Central memory CD8-positive, alpha-beta T cell (primary cell): ENCODE results near the gene BRD9.
A peak's percentile ranks its signal among the peaks of the same experiment; 100 is the strongest.
"Not testable (repeated sequence)": the region's sequence is repeated elsewhere in the genome, so short reads cannot be mapped to it uniquely, and the experiment has no call there.

ENCODE experiments used
- ATAC-seq: fragments of 150-1000 bp; cut with Tn5 transposase; replicated peaks from 2 replicates; pipeline ENCODE4 v1.10.0; 2022; ENCODE audit warnings: mild to moderate bottlenecking, moderate FRiP score, moderate number of reproducible peaks; ENCODE audit not compliant: poor library complexity, severe bottlenecking; ENCODE audit errors: extremely low read depth
- DNase-seq, 2 donors: peaks; one replicate each; pipeline ENCODE4 v3.0.0; 2021; ENCODE audit warnings: low spot score in 2 of 2
- H3K27ac Mint-ChIP-seq: one replicate; pipeline ENCODE4 v1.8.0; 2022; ENCODE audit warnings: low read depth, mild to moderate bottlenecking, moderate library complexity, mixed read lengths
- H3K27me3 Mint-ChIP-seq: one replicate; pipeline ENCODE4 v1.8.0; 2022; ENCODE audit warnings: mixed read lengths
- H3K36me3 Mint-ChIP-seq: one replicate; pipeline ENCODE4 v1.8.0; 2022; ENCODE audit warnings: mild to moderate bottlenecking, moderate library complexity, mixed read lengths; ENCODE audit not compliant: insufficient read depth
- H3K4me1 Mint-ChIP-seq: one replicate; pipeline ENCODE4 v1.8.0; 2022; ENCODE audit warnings: mixed read lengths
- H3K4me3 Mint-ChIP-seq: one replicate; pipeline ENCODE4 v1.8.0; 2022; ENCODE audit warnings: mild to moderate bottlenecking, moderate library complexity, mixed read lengths
- H3K9me3 Mint-ChIP-seq: one replicate; pipeline ENCODE4 v1.8.0; 2022; ENCODE audit warnings: mixed read lengths

BRD9 gene

DNA sequence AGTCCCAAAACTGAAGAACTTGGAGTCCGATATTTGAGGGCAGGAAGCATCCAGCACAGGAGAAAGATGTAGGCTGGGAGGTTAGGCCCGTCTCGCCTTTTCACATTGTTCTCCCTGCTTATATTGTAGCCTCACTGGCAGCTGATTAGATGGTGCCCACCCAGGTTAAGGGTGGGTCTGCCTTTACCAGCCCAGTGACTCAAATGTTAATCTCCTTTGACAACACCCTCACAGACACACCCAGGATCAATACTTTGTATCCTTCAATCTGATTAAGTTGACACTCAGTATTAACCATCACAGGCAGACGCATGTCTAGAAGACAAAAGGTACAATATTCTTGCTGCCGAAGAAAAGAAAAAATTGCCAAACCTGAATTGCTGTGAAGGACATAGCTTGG lies 26.1 kb upstream of the BRD9 start:
- H3K4me3 Mint-ChIP-seq, H3K4me1 Mint-ChIP-seq, H3K27me3 Mint-ChIP-seq, H3K27ac Mint-ChIP-seq, ATAC-seq, H3K36me3 Mint-ChIP-seq, DNase-seq, H3K9me3 Mint-ChIP-seq: not testable (repeated sequence)

DNA sequence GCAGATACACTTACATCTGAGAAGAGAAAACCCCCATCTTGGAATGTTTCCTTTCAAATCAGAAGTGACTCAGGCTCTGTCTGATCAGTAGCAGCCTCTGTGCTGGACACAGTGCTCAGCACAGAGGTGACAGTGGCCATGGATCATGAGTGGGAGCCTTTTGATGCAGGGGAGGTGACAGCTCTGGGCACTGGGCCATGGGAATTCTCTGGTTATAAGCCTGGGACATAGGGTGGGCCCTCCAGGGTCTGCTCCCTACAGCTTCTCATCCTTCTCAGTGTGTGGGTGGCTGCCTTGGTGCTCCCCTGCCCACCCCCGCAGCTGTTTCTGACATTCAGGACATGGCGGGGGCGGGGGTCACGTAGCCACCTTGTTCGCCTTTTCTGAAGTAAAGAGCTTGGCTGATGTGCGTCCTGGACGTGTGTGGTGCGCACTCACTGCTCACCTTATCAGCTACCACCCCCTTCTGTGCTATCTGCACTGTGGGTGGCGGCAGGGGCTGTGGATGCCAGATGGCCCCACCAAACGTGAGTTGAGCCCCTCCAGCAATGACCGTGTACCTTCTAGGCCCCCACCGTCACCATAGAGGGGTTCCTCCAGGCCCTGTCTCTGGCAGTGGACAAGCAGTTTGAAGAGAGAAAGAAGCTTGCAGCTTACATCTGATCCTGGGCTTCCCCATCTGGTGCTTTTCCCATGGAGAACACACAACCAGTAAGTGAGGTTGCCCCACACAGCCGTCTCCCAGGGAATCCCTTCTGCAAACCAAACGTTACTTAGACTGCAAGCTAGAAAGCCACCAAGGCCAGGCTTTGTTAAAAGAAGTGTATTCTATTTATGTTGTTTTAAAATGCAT lies 24.1 kb upstream of the BRD9 start:
- ATAC-seq: no peak
- no peak overlapping the region for H3K27ac Mint-ChIP-seq

DNA sequence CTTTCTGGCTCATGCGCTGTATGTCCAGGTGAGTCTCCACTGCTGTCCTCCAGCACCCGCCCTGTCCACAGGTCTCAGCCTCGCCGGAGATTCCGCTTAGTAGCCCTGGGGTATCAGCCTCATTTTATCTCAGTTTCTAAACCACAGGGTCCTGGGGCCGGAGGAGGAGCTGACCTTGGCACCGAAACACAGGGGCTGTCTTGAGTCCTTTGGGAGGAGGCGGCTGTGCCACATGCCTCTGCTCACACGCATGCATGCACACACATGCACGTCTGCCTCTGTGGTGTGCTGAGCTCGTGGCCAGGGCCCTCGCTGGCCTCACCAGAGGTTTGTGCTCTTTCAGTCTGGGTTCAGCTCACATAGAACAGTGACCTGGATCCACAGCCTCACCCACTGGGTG lies 23.3 kb upstream of the BRD9 start:
- Mint-ChIP-seq H3K36me3 (no peaks in the 10 kb centered on the region), H3K4me1 (no peaks in the 10 kb centered on the region), H3K4me3 (no peak overlapping the region), H3K27me3 (no peaks in the 10 kb centered on the region), H3K9me3 (no peaks in the 10 kb centered on the region), H3K27ac (no peak overlapping the region)
- DNase-seq: no peak
- ATAC-seq: no peak

More for the DNA sequence above, 24.1 kb upstream of the BRD9 start:
- no peak for DNase-seq
- Mint-ChIP-seq H3K36me3 (no peaks in the 10 kb centered on the region), H3K27me3 (no peaks in the 10 kb centered on the region), H3K4me1 (no peaks in the 10 kb centered on the region), H3K4me3 (no peak overlapping the region), H3K9me3 (no peaks in the 10 kb centered on the region)

DNA sequence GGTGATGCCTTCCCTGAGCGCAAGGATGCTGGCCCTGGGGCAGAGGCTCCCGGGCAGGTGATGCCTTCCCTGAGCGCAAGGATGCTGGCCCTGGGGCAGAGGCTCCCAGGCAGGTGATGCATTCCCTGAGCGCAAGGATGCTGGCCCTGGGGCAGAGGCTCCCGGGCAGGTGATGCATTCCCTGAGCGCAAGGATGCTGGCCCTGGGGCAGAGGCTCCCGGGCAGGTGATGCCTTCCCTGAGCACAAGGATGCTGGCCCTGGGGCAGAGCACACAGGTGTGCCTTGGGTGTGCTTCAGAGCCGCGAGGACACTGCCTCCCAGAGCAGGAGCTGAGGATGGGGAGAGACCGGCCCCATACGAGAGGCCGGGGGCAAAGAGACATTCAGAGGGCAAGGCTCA lies 22.7 kb upstream of the BRD9 start:
- H3K27ac Mint-ChIP-seq, H3K9me3 Mint-ChIP-seq, H3K36me3 Mint-ChIP-seq: not testable (repeated sequence)

DNA sequence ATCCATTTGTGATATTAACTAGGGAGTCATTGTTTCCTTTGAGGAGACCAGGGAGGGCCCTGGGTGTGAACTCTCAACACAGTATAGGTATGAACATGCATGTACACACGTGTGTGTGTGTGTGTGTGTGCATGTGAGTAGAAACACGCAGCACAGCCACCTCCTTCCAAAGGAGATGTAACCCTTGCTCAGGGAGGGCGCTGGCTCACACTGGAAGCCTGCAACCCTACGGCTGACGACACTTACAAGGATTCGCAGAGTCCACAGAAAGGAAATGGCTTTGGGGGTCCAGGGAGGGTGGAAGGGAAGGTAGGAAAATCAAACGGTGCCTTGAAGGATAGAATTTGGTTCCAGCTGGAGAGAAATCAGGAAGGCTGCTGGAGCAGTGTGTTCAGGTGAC lies 22.0 kb upstream of the BRD9 start:
- ATAC-seq (no peak), DNase-seq (no peak)
- H3K27ac Mint-ChIP-seq: no peak overlapping the region
- no peaks in the 10 kb centered on the region for H3K4me1 Mint-ChIP-seq
- no peaks in the 10 kb centered on the region for H3K27me3 Mint-ChIP-seq
- no peaks in the 10 kb centered on the region for H3K9me3 Mint-ChIP-seq
- H3K36me3 Mint-ChIP-seq: no peaks in the 10 kb centered on the region
- no peak overlapping the region for H3K4me3 Mint-ChIP-seq

More for the DNA sequence above, 22.7 kb upstream of the BRD9 start:
- not testable (repeated sequence) for H3K4me1 Mint-ChIP-seq, H3K4me3 Mint-ChIP-seq, H3K27me3 Mint-ChIP-seq, ATAC-seq, DNase-seq

DNA sequence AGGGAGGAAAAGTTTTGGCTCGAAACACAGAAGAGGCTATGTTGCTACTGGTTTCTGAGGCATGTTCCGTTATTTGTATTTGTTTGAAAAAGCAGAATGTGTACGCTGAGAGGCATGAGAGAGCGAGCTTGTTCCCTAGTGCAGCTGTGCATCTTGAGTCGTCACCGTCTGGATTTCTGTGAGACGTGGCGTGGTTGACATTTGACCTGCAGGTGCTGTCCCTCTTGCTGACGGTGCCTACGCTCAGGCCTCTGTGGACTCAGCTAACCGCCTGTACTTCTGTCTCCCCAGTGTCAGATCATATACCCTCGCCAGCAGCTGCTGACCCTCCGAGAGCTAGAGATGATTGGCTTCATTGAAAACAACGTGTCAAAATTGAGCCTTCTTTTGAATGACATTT lies 21.6 kb upstream of the BRD9 start:
- peaks cover 2% of the 10 kb centered on the region for H3K36me3 Mint-ChIP-seq
- no peaks in the 10 kb centered on the region for H3K27me3 Mint-ChIP-seq
- ATAC-seq: no peak
- H3K27ac Mint-ChIP-seq: peak overlapping the region; percentile 15
- H3K4me3 Mint-ChIP-seq: no peak overlapping the region
- no peaks in the 10 kb centered on the region for H3K9me3 Mint-ChIP-seq
- H3K4me1 Mint-ChIP-seq: no peaks in the 10 kb centered on the region
- DNase-seq: no peak

DNA sequence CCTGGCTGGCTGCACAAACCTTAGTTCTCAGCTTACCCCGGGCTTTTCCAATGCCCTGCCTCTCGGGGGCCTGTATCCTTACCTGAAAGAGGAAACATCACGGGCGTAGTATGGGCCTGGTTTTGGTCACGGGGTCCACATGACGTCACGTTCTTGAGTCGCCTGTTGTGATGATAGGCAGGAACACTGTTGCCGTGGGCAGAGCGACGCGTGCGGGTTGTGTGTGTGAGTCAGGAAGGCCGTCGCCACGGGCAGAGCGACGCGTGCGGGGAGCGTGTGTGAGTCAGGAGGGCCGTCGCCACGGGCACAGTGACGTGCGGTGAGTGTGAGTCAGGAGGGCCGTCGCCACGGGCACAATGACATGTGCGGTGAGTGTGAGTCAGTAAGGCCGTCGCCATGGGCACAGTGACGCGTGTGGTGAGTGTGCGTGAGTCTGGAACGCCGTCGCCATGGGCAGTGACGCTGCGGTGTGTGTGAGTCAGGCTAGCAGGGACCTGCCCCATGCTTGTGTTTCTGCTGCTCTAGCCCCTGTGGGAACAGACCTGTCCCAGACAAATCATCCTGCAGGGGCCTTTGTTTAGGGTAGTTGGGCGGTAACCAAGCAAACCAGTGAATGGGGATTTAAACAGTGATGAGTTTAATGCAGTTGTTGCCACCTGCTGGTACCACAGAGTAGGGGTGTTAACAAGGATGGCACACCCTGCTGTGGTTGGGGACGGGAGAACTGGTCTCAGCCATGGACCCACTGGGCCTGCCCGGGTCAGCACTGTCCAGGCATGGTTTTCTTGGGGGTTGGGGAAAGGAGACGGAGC lies 19.9 kb upstream of the BRD9 start:
- Mint-ChIP-seq H3K27ac (peak overlapping the region; percentile 76), H3K4me3 (peak overlapping the region; percentile 49), H3K9me3 (no peaks in the 10 kb centered on the region), H3K27me3 (no peaks in the 10 kb centered on the region), H3K4me1 (no peaks in the 10 kb centered on the region), H3K36me3 (peaks cover 2% of the 10 kb centered on the region)
- ATAC-seq: peak; percentile 91
- peak; percentile 43 to 54 for DNase-seq

DNA sequence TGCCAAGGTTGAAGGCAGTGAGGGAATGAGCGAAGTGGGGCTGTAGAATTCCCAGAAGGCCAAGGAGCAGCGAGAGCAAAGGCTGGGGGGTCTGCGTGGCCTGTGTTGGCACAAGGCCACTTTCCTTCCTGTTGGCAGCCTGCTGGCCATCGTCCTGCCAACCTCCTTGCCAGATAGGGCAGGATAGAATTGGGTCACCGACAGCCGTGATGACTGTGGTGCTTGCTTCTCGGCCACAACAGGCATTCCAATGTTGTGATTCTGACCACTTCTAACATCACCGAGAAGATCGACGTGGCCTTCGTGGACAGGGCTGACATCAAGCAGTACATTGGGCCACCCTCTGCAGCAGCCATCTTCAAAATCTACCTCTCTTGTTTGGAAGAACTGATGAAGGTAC lies 19.0 kb upstream of the BRD9 start:
- H3K36me3 Mint-ChIP-seq: peaks cover 2% of the 10 kb centered on the region
- H3K27me3 Mint-ChIP-seq: no peaks in the 10 kb centered on the region
- H3K4me3 Mint-ChIP-seq: no peak overlapping the region

DNA sequence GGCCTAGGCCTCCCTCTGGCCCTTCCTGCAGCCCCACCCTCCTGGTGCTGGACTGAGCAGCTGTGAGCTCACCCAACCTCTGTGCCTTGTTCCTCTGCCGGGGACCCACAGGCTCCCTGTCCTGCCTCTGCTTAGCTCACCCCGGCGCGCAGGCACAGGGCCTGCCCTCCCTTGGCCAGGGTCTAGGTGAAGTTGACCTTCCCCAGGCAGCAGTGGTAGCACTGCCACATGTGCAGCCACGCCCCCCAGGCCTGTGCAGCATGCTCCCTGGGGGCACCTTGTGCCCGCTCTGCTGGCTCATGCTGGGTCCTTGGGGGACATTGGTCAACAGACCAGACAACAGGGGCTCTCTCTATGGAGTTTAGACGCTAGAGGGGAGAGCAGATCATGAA lies 18.2 kb upstream of the BRD9 start:
- Mint-ChIP-seq H3K27me3 (no peaks in the 10 kb centered on the region), H3K27ac (no peak overlapping the region), H3K9me3 (no peaks in the 10 kb centered on the region), H3K4me1 (no peaks in the 10 kb centered on the region), H3K4me3 (no peak overlapping the region), H3K36me3 (peaks cover 2% of the 10 kb centered on the region)
- ATAC-seq: no peak
- no peak for DNase-seq

More for the DNA sequence above, 19.0 kb upstream of the BRD9 start:
- no peaks in the 10 kb centered on the region for H3K9me3 Mint-ChIP-seq
- no peak overlapping the region for H3K27ac Mint-ChIP-seq
- H3K4me1 Mint-ChIP-seq: no peaks in the 10 kb centered on the region
- no peak for ATAC-seq
- no peak for DNase-seq

DNA sequence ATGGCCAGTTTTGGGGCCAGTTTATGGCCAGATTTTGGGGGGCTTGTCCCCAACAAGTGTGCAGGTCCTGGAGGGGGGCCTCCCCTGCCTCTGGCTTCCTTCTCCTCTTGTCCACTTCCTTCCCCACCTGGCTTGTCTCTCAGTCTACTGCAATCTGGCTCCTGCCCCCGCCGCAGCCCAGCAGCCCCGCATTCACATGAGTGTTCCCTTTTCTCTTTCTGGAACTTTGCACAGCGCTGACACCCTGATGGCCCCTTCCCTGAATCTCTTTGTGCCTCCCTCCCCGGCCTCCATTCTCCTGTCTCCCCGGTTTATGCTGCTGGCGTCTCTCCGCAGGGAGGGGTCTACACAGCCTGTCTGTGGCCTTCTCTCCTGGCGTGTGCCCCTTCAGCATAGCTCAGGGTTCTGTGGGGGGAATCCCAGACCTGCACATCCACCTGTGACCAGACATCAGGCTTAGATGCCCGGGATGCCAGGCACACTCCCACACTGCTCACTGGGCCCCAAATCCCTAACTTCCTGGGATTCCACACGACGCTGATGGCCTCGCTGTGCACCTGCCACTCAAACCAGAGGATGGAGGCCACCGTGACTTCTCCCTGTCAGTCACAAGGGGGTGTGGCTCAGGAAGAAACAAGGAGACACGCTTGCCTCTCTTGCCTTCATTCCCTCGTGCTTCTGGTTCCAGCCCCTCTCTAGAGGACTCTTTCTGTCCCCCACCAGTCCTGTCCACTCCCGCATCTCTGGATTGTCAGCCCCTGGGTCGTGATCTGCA lies 17.6 kb upstream of the BRD9 start:
- no peaks in the 10 kb centered on the region for H3K27me3 Mint-ChIP-seq
- no peak overlapping the region for H3K4me3 Mint-ChIP-seq
- no peak overlapping the region for H3K27ac Mint-ChIP-seq
- peaks cover 2% of the 10 kb centered on the region for H3K36me3 Mint-ChIP-seq
- H3K4me1 Mint-ChIP-seq: no peaks in the 10 kb centered on the region
- ATAC-seq (no peak), DNase-seq (no peak)
- H3K9me3 Mint-ChIP-seq: no peaks in the 10 kb centered on the region

DNA sequence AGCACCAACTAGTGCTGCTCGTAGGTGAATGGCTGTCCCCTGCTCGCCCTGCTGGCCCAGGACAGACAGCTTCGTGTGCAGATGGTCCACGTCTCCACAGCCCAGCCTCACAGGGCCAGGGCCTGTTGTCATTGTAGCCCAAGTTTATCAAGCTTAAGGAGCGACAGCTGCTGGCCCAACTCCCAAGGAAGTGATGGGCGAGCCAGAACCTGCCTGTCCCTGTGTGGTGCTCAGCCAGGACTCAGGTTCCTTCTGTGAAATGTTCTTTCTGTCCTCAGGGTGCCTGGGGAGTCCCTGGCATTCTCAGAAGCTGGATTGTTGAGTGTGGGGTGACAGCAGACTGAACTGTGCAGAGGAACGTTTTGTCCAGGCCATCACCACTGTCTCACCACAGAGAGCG lies 16.5 kb upstream of the BRD9 start:
- H3K9me3 Mint-ChIP-seq: no peaks in the 10 kb centered on the region
- H3K4me1 Mint-ChIP-seq: no peaks in the 10 kb centered on the region
- no peak overlapping the region for H3K4me3 Mint-ChIP-seq
- H3K27ac Mint-ChIP-seq: no peak overlapping the region
- no peaks in the 10 kb centered on the region for H3K27me3 Mint-ChIP-seq
- no peak for ATAC-seq
- peaks cover 2% of the 10 kb centered on the region for H3K36me3 Mint-ChIP-seq
- DNase-seq: no peak

DNA sequence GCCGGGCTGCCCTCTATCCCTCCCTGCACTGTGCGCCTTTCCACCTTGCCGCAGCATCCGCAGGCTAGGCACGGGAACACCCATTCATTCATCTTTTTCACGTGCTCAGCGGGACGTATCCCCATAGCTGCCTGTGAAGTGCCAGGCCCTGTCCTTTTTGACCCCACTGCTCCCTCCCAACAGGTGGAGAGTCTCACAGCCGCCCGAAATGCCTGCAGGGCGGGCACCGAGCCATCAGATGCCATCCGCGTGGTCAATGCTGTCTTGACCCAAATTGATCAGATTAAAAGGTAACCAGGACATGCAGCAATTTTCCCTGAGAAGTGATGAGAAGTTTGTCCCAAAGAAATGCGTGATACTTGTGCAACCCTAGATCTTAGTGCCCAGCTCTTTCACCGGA lies 15.6 kb upstream of the BRD9 start:
- no peaks in the 10 kb centered on the region for H3K4me1 Mint-ChIP-seq
- ATAC-seq (no peak), DNase-seq (no peak)
- H3K27ac Mint-ChIP-seq: no peak overlapping the region
- H3K36me3 Mint-ChIP-seq: peaks cover 2% of the 10 kb centered on the region
- no peaks in the 10 kb centered on the region for H3K27me3 Mint-ChIP-seq
- no peak overlapping the region for H3K4me3 Mint-ChIP-seq
- H3K9me3 Mint-ChIP-seq: no peaks in the 10 kb centered on the region
